Renal pelvis (tissue), 4 donors: ENCODE measurements around the gene RPLP2. TPM values are rescaled to one million over a fixed set of nuclear protein-coding genes. Genes with fewer than 3 reads are reported as not detected.

Experiments used
- DNase-seq: peaks from one replicate; pipeline ENCODE4 v3.0.0-alpha.2; 2013
- polyA plus RNA-seq, 3 donors: library from polyadenylated mRNA; unstranded; fragments of 120-200 nt; gene quantifications; one replicate each; pipeline ENCODE4 v1.2.1, GENCODE V29; 2013; ENCODE audit not compliant: insufficient read length in 3 of 3

RPLP2 gene
- polyA plus RNA-seq, 3 donors = 1,087 to 1,248 (median 1,229) TPM

DNA sequence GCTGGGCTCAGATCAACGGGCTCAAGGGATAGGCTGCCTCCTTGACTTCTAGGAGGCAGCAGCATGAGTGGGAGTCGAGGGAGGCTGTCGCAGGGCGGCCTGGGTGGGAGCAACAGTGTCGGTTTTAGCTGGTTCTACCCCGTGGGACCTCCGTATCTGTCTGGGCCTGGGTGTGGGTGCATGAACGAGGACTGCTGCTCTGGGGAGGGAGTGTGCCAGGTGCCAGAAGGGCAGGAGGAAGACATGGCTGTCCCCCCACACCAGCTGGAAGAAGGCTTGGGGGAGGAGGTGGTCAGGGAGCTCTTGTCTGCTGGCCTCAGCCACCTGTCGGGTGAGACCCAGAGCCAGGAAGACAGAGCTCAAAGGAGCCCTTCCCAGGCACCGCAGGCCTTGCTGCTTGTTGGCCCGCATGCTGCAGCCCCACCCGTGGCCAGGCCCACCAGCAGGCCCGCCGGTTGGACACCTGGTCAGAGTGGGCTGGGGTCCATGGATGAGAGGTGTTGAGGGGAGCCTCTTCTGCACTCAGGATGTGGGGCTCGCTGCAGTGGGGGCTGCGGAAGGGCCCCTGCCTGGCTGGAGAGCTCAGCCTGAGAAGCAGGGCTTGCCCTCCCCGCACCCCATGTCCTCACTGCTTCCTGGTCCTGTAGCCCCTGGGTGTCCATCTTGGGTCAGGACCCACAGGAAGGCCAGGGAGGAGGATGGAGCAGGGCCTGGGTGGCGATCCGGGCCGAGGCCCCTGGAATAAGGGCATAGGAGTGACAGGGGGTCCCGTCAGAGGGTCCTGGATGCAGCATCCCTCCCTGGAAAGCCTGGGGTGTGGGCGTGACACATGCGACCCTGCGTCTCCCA lies 23.3 kb upstream of the RPLP2 start:
- no peak for DNase-seq

DNA sequence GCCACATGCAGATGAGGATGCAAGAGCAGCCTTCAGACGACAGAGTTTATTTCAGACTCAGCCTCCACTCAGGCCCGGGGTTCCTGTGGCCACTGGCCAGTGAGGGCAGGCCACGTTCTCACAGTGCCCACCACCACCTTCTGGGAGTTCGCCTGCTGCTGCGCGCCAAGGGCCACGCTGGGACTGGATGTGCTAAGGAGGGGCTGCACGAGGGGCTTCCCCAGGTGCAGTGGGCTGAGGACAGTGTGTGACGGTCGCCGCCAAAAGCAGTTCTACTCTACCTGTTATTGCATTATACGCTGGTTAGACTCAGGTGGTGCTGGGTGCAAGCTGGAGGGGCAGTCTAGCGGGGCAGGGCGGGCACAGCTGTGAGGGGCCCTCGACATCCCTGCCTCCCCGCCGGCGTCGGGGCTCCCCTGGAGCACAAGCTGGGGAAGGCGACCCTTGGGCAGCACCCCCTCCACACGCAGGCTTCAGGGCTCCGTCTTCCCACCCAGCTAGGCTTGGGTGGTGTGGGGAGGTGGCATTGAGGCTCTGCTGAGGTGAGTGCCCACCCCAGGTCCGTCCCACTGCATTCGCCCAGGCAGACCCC lies 22.6 kb upstream of the RPLP2 start:
- DNase-seq = no peak

DNA sequence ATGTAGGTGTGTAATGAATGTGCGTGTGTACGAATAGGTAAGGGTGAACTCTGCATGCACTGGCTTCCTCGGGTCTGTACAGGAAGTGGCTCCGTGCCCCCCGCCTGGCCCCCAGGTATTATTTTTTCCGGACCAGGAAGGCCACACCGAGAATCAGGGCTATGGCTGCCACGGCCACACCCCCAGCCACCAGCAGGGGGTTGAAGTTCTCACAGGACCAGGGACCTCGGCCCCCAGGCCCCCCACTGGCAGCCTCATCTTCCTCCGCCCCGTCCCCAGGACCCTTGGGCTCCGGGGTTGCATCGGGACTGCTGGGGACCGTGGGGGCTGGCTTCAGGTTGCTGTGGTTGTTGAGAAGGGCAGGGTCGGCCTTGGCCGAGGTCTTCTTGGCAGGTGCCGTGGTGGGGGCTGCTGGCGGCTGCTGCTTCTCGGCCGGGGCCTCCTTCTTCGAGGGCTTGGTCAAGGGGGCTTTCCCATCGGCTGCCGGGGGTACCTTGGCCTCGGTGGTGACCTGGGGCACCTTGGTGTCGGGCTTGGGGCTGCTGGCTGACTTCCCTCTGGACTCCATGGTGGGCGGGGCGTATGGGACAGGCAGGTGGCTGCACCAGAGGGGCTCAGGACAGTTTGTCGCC lies 21.6 kb upstream of the RPLP2 start:
- DNase-seq = no peak

DNA sequence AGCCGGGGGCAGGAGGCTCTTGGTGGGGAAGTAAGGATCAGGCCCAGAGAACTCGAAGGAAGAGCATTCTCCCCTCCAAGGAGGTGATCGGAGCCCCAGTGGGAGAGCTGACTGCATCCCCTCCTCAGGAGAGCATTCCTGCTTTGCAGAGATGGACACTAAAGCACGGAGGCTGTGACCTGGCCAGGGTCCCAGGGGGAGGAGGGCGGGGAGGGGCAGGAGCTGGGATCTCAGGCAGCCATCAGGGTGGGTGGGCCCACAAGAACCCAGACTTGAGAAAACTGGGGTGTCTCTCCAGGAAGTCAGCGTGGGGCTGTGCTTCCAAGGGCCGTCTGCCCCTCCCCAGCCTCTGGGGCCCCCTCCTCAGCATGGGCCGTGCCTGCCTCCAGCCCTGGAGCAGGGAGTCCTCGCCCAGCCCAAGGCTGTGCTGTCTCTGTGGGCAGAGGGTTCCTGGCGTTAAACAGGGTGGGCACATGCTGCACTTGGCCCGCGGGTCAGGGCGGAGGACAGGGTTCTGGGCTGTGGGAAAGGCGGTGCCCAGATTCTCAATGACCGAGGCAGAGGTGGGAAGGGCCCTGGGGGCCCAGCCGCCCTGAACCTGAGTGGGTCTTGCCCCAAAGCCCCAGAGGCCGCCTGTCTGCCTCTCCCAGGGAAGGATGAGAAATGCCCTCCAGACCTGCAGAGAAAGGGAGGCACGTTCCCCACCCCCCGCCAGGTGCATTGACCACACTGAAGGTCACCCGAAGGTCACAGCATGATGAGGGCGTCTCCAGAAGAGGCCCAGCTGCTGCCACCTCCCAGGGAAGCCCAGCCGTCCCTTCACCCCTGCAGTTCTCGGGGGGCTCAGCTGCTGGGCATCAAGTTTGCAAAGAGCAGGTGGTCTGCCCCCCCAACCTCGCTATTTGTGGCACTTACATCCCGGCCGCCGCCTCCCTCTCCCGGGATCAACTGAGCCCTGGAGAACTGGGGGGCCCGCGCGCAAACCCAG lies 20.5 kb upstream of the RPLP2 start:
- DNase-seq = no peak

DNA sequence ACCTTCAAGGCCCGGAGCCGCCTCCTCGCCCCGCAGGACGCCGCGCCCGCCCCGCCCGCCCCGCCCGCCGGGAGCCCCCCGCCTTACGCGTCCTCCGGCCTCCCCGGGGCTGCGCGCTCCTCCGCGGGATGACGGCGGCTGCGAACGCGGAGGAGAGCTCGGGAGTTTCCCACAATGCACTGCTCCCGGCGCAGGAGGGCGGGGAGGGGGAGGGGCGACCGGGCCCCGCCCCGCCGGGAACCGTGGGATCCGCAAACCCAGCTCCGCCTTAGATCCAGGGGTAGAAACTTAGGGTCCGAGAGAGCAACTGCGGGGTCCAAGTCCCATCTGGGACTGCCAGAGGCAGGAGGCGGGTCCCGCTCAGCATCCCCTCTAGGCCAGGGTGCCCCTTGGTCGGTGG lies 19.8 kb upstream of the RPLP2 start, which contains the start of gene CEND1:
Gene CEND1 (minus strand): TSS at position 148 of the 400 bp plus-strand sequence. CDS start 1,514 bp downstream, outside the sequence.
- DNase-seq = no peak

DNA sequence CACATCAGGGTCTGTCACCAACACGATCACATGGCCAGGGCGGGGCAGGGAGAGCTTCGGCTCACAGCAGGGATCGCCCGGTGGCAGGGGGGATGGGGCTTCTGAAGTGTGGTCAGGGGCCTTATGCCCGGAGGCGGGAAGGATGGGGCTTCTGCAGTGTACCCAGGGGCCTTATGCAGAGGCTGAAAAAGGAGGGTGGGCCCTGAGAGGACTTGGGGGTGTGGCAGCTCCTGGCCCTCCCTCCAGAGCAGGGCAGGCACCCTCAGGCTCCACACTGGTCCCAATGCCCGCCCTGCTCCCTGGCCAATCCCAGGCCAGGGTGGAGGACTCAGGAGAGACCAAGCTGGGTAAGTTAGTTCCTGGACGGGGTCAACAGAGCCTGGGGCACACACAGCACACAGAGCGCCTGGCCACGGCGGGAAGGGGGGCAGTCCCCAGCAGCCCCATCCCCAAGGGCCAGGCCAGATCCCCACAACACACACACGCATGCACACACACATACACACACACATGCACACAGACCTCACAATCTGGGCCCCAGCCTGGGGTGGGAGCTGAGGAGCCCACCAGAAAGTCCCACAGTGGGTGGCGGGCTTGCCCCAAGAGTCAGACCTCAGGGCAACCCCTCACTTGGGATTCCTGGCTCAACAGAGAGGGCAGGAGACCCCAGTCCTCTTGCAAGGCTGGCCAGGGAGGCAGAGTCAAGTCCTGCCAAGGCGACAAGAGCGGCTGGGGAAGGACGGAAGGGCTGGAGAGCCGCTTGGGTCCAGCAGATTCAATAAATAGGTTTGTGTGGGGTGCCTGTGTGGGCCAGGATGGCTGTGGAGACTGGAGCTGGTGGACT lies 18.8 kb upstream of the RPLP2 start:
- no peak for DNase-seq

DNA sequence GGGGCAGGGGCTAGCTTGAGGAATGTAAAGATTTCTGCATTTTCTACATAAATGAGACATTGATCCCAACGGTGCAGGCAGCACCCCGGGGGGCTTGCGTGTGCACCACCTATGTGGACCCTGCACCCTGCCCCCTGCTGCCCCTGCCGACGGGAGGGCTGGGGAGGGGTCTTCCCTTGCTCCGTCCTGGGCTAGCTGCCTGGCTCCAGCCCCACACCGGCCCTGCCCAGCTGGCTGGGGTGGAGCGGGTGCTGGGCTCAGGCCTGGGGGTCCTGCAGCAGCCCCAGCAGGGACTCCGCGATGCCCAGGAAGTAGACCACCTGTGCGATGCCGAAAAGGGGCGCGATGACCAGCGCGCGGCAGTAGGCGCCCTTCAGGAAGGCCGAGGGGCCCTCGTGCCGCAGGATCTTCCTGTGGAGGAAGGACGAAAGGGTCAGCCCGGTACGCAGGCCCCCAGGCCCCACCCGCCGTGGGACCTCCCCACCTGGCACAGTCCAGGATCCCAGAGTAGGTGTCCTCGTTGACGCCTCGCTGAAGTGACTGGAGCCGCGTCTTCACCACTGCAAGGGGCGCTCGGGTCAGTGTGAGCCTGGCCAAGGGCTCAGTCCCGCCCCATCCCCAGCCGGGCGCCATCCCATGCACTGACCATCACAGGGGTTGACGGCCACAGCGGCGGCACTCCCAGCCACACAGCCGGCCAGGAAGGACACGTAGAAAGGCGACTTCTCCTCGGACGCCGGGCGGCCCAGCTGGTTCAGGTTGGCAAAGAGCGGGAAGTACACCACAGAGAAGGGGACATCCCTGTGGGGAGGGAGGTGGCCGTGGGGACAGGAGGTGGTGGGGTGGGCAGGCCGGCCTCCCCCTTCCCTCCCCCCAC lies 17.9 kb upstream of the RPLP2 start:
- no peak for DNase-seq

DNA sequence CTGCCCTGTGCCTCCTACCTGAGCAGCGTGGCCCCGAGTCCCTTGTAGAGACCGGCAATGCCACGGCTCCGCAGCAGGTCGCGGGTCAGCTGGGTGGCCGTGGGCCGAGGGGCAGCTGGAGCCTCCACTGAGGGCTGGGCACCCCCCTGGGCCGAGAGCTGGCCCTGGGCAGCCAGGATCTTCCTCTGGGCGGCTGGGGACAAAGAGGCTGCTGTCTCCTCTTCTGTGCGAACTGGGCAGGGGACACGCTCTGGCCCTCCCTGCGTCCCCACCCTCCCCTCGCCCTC lies 17.3 kb upstream of the RPLP2 start:
- no peak for DNase-seq

DNA sequence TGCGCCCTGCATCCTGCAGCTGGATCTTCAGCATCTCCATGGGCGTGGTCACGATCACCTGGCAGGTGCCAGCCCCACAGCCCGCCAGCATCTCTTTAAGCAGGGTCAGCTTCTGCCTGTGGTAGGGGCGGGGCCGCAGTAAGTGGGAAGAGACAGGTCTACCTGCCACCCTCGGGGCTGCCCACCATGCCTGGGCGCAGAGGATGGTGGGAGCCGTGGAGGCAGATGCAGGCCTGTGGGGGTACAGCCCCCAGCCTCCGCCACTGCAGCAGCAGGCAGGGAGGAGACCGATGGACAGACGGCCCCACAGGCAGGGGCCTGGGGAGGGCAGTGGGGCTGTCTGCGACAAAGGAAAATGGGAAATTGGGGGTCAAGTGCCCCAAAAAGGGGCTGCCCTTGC lies 16.9 kb upstream of the RPLP2 start:
- DNase-seq = no peak

DNA sequence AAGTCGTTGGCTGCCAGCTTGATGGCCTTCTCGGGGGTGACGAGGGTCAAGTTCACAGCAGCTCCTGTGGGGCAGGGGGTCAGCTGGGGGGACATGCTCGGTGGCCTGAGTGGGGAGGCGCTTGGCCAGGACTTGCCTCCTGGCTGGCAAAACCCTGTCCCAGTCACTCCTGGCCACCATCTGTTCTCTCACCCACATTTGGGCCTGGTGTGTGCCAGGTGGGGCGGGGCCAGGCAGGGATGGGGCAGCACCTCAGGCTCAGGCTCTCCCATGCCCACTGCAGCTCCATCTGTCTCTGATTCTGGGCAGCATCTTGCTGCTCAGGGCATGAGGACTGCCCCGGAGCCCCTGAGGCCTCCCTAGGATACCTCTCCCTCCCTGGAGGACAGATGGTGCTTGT lies 16.2 kb upstream of the RPLP2 start:
- DNase-seq = no peak

DNA sequence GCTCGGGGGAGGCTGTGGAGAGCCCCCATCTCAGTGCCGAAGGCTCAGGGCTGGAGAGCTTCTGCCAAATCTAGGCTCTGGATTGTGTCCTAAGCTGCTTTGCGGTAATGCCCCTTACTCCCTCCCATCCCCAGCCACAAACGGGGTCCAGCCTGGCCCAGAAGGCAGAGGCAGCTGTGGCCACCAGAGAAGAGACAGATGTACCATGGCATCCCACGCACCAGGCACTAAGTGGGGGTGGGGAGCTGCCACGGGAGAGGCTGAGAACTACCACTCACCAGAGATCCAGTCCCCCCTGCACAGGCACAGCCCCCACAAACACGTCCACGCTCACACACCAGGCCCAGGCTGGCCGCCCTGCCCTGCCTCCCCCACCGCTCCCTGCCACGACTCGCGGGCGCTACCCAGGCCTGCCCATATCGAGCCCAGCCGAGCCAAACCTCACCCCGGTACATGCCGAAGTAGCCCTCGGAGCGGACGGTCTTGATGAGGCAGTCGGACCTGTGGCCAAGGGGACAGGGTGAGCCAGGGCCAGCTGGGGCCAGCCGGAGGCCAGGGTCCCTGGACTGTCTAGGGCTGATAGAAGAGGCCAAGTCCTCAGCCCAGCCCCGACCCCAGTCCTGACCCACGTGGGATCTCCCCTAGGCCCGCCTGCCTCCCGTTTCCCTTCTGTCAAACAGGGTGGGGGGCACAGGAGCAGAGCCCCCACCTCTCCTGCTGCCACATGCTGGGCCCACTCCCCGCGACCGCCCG lies 15.6 kb upstream of the RPLP2 start:
- no peak for DNase-seq

DNA sequence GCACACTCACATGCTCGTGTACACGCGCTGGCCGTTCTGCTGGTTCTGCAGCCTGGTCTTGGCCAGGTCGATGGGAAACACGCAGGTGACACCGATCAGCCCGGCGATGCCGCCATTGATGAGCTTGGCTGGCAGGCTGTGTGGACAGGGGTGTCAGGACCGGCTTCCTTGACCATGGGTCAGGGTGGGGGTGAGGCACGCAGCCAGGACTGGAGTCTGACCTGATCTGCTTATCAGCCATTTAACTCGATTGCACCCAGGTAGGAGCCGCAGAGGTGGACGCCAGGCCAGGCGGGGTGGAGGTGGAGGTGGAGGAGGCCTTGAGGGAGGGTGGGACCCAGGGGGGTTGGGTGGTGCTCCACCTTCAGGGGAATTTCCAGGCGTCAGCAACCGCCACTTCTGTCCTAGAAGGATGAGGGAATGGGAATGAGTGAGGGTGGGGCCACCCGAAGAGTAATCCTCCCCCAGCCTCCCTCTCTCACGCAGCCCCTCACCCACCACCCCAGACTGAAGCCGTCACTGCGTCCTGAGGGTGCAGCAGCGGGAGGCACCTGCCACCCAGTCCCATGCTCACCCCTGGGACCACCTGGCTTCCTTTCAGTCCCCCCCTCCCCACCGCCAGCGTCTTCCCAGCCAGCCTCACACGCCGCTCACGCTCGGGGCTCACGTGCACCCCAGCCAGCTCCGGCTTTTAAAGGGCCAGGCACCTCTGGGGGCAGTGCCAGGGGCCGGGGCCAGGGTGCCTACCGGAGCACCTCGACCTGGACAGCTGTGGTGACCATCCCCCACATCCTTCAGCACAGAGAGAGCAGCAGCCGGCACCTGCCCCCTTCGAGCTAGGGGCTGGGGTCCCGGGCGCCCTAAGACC lies 14.8 kb upstream of the RPLP2 start:
- DNase-seq = no peak

DNA sequence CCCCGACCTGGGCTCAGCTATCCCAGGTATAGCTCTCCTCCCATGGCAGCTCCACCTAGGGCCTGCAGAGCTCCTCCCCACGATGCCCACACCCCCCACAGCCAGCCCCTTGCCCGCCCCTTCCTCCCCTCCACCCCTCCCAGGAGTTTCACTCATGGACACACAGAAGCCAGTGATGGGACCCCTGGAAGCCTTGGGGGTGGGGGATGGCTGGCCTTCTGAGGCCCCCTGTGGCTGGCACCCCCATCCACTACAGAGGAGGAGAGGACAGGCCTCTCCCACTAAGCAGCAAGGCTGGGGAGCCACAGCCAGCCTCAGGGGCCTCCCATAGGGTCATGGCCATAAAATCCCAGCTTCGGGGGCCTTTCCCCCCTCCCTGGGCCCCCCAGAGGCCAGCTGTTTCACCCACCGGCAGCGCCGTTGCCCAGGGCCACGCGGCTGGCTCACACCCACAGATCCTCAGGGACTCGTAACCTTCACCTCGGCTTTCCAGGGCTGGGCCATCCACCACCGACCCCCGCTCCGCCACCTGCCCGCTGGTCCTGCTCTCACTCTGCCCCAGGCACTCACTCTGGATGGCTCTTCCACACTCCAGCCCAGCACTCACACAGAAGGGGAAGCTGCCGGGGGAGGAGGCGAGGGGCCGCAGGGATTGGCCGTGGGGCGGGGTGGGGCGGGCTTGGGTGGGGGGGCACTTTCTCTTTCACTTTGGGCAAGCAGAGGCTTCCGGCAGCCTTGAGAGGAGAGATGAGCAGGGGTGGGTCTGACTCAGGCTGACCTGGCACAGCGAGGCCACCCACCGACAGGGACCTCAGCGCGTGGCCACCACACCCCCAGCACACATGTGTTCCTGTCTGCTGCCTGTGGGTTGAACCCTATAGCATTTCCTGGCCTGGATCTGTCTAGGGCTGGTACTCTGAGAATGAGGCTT lies 13.9 kb upstream of the RPLP2 start:
- DNase-seq = peak; percentile 62

DNA sequence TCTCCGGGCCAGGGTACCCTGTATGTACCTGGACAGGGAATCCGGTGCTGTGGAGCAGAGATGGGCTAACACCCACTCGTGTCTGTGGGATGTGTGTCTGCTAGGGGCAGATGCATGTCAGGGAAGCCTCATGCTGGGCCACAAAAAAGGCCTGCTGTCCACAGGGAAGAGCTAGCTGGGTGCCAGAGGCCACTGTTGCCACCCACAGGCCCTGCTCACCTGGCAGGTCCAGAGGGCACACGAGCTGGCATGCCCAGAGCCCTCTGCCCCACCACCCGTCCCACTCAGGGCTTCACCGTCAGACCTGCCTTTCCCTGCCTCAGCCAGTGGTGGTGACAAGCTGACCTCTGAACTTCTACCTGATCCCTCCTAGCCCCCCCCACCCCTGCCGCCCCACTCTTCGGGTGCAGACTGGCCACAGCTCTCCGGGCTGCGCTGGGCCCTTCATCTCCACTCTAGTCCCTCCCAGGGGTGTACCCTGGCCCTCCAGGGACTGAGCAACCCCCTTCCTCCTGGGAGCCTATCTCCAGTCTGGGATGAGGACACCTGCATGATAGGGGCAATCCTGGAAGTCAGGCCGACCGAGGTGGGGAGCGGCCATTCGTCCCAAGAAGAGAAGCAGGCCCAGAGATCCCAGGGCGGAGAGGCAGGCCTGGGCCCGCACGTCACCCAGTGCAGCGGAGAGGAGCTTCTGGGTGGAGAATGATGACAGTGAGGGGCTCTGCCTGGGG lies 13.0 kb upstream of the RPLP2 start:
- DNase-seq = no peak

DNA sequence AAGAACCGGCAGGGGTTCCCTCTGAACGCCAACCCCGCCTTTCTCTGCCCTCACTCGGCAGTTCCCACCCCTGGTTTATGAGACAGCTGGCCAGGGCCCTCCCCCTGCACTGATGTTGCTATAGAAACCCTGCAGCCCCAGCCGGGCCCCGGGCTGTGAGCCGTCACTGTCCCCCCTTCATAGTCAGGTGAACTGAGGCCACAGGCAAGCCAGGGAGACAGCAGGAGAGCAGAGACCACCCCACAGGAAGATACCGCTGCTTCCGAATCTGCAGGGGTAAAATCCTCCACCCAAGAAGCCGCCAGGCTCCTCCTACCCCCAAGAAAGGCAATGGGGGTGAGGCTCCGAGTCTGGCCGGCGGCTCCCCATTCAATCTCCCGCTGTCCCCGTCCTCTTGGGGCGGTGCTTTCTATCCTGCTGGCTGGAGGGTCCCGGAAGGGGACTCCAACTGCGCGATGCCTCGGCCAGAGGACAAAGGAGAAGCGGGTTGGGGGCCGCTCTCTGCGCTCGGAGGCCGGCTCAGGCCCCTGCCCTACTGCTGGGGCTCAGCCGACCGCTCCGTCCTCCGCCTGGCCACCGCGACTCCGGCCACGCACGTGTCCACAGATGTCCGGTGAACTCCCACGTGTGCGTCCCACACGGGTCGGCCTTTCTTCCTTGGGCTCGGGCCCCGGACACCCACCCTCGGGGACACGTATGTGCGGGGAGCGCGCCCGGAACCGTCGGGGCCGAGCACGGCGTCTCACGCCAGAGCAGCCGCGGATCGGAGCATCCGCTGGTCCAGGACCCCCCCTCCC lies 12.3 kb upstream of the RPLP2 start:
- DNase-seq = peak; percentile 83
